ENCODE measurements around the gene IQCK.

DNA sequence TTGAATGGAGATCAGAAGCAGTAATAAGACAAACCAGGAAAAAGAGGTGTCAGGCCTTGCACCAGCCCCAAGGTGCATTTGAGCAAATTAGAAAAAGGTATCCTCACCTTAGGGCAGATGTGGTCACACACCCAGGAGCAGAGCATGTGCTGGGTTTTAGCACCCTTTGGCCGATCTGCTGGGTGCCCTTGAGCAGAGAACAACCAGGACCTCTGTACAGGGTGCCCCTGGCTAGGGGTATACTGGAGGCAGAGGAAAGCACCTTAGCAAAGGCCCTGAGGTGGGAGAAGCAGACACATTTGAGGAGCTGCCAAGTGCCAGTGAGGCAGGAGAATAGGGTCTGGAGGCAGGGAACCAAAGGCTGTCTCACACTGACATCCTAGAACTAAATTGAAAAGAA lies 67.0 kb downstream of the IQCK start:
- TF ChIP-seq, protein P1, sequence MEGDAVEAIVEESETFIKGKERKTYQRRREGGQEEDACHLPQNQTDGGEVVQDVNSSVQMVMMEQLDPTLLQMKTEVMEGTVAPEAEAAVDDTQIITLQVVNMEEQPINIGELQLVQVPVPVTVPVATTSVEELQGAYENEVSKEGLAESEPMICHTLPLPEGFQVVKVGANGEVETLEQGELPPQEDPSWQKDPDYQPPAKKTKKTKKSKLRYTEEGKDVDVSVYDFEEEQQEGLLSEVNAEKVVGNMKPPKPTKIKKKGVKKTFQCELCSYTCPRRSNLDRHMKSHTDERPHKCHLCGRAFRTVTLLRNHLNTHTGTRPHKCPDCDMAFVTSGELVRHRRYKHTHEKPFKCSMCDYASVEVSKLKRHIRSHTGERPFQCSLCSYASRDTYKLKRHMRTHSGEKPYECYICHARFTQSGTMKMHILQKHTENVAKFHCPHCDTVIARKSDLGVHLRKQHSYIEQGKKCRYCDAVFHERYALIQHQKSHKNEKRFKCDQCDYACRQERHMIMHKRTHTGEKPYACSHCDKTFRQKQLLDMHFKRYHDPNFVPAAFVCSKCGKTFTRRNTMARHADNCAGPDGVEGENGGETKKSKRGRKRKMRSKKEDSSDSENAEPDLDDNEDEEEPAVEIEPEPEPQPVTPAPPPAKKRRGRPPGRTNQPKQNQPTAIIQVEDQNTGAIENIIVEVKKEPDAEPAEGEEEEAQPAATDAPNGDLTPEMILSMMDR (IDR thresholded peaks at IDR 0.05) = no peak
- no peak for TF ChIP-seq POLR2A (IDR thresholded peaks at IDR 0.05)
